Endothelial cell of hepatic sinusoid (primary cell): ENCODE measurements around the gene MEOX1.

ENCODE experiments used
- in situ Hi-C: cut with HindIII; loops from 2 replicates; pipeline ENCODE4 v1.10.0; 2017; ENCODE audit warnings: low sequenced_read_pairs

The MEOX1 gene

DNA sequence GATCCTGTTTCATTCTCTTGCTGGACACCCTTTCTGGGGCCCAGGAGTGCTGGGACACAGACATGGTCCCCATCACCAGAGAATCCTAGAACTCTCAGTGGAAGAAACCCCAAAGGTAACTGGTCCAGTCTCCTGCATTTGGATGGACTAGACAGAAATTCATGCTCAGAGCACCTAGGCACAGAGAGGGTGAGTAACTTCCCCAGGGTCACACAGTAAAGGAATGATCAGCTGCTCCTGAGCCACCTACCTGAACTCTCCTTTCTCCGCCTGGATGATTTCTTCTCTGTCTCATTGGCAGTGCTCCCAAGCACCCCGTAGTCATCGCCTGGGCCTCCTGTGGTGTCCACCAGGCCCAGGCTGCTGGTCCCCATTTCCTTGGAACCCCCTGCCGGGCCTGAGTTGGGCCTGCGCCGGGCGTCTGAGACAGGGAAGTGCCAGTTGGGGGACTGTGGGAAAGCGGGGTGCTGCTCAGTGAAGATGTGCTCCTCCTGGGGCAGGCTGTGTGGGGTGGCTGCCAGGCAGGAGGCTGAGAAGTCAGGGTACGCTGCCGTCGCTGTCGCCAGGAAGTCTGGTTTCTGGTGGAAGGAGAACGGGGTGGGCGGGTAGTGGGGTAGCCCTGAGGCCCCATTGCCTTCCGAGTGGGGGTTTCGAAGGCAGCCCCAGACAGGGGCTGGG lies 767 bp downstream of the MEOX1 start:
- in situ Hi-C loops: no loop called here

- in situ Hi-C loops: no loop called here
Observed at GRCh38 chr17:43659823-43660617, 1.7 kb downstream of the MEOX1 start.

- in situ Hi-C loops: no loop called here
Observed at GRCh38 chr17:43658900-43659299, 2.8 kb downstream of the MEOX1 start.

- in situ Hi-C loops: no loop called here
Observed at GRCh38 chr17:43655693-43656255, 5.9 kb downstream of the MEOX1 start.

- in situ Hi-C loops: no loop called here
Observed at GRCh38 chr17:43652124-43652480, 9.6 kb downstream of the MEOX1 start.

DNA sequence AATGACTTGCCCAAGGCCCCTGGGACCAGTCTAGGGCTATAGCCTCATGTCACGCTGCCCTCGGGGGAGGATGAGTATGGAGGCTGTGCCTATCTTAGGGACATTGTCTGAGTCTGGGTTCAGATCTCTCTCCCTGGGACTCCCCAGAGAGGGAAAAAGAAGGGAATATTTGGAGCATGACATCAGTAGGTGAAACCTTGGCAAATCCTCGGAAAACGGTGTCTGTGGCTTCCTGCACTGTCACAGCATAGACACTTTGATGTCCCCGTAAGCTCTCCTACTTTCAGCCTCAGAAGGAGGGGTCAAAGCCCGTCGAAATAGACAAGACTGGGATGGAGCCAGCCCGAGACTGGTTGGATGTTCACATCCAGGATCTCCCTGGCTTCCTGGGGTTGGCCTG lies 11.3 kb downstream of the MEOX1 start:
- in situ Hi-C loops: no loop called here

- in situ Hi-C loops: no loop called here
Observed at GRCh38 chr17:43648916-43649315, 12.8 kb downstream of the MEOX1 start.

GRCh38 chr17:43645765-43646481 lies 15.8 kb downstream of the MEOX1 start:
- in situ Hi-C loops: no loop called here

GRCh38 chr17:43645450-43645764 lies 16.3 kb downstream of the MEOX1 start:
- in situ Hi-C loops: no loop called here

GRCh38 chr17:43644081-43644480 lies 17.6 kb downstream of the MEOX1 start:
- in situ Hi-C loops: no loop called here

GRCh38 chr17:43641416-43641815 lies 20.3 kb downstream of the MEOX1 start:
- in situ Hi-C loops: no loop called here

- in situ Hi-C loops: no loop called here
Observed at GRCh38 chr17:43640491-43641252, 21.1 kb downstream of the MEOX1 start.

DNA sequence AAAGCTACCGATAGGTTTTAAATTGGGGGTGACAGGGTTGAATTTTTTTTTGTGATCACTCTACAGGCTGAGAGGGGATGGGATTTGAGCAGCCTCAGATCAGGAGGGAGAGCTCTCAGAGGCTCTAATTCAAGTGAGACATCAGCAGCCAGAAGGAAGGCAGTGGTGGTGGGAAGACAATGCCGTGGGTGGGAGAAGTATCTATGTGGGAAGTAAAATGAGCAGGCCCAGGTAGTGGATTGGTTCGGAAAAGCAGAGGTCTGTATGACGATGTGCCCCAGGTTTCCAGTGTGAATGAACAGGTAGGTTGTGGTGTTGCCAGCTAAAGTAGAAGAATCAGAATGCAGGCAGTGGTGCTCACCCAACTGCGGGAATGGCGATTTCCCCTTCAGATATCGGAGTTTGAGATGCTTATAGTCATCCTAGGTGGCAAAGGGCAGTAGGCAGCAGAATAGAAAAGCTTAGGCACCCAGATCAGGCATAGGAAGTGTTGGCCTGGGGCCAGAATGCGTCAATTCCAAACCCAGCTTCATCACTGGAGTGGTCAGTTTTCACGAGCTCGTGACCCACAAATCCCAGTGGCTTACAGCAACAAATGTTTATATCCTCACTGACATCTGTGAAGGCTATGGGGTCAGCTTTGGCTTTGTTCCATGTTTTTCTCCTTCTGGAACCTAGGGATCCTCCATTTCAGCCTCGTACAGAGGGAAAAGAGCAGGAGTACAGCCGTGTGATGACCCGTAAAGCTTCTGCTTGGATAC lies 24.0 kb downstream of the MEOX1 start:
- in situ Hi-C loops: no loop called here

- in situ Hi-C loops: no loop called here
Observed at GRCh38 chr17:43636426-43636825, 25.3 kb downstream of the MEOX1 start.

DNA sequence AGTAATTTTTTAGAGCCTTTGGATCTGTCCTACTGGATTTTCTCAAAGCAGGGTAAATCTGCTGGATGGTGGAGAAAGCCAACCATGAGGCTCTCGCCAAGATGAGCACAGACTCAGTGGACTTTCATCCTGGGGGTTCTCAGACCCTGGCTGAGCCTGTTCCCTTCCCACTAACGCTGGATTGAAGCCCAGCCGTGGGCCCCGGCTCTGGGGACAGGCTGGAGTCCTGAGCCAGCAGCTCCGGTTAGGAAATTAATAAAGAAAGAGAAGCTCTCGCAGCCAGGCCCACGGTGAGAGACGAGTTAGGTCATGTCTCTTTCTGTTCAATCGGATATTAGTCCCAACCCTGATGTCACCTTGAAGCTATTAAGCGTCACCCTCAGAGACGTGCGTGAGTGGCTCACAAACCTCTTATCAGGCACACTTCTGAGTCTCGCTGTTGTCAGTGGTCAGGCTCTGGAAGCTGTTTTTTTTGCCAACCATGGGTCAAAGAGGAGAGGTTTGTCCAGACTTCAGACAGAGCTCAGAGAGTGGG lies 27.1 kb downstream of the MEOX1 start:
- in situ Hi-C loops: no loop called here

DNA sequence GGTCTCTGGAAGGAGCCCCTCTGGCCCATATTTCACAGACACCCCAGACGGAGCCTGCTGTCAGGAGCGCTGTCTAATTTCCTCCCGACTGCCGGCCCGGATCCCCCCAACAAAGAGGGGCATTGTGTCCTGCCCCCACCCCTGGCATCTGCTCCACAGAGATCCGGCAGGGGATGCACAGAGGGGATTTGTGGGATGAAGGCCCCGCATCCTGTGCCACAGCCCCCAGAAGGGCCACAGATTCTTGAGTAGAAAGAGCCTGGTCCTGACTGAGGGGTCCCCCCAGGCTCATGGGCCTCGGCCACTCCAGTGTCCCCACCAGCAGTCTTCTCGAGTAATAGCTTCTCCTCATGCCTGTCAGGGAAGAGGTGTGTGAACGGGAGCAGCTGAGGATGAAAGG lies 29.5 kb downstream of the MEOX1 start:
- in situ Hi-C loops: no loop called here

DNA sequence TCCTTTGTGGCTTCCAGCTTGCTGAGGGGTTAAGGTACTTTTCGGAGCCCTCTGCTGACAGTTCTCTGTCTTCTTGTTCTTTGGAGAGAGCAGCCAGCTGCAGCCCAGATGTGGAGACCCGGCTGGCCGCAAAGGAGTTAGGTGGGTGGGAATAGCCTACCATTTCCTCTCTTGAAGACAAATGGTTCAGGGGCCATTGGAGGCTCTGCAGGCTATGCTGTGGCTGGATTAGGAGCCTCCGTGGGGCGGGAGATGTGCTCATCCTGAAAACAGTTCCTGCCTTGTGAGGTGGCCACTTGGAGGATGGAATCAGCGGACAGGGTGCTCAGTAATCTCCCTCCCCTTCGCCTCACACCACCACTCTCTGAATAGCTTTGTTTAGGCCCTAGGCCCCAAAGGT lies 30.3 kb downstream of the MEOX1 start:
- in situ Hi-C loops: no loop called here

DNA sequence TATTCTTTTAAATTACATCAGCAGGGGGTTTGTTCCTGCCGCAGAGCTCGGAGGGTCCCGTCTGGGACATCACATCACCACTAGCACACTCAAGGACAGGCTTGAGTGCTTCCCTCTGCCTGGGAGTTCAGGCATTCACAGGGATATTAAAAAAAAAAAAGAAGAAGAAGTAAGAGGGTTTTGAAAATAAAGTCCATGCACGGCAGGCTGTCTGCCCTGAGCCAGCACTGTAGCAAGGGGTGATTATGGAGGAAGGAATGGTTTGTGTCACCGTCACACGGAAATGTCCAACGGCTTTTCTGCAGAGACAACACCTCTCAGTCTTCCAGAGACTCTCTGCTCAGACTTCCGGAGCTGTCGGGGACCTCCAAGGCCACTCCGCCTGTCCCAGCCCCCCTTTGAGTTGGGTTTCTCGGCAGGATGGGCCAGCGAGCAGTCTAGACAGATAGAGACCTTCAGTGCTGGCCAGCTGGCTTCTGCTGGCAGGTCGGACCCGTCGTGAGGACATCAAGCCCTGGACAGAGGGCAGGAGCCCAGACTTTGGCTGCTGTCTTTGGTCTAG lies 33.6 kb downstream of the MEOX1 start:
- in situ Hi-C loops: no loop called here

DNA sequence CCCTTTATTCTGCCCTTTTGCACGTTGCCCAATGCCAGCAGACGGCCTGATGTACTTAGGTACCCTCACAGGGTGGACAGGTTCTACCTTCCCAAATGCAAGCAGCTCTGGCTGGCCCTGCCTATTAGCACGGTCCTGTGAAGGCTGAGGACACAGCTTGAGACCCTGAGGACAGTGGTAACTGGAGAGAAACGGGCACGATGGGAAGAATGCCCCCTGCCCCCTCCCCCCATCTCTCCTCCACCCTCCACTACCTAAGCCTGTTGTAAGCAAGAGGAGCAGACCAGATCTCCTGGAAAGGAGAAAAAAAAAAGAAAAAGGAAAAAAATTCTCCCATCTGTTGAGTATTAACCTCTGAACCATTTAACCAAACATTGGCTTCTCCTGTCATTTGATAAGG lies 34.1 kb downstream of the MEOX1 start:
- in situ Hi-C loops: no loop called here

DNA sequence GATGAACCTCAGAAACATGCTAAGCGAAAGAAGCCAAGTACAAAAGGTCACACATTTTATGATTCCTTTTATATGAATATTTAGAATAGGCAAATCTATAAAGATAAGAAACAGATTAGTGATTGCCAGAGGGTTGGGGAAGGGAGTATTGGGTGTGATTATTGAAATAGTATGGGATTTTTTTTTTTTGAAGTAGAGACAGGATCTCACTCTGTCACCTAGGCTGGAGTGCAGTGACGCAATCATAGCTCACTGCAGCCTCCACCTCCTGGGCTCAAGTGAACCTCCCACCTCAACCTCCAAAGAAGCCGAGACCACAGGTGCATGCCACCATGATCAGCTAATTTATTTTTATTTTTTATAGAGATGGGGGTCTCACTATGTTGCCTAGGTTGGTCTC lies 35.7 kb downstream of the MEOX1 start:
- in situ Hi-C loops: no loop called here
